HG03139 (cell line): ENCODE measurements around the gene CCDC15.

Source experiments
- ATAC-seq: cut with Tn5 transposase; IDR thresholded peaks from one replicate; pipeline ENCODE4 v1.9.1; 2021; ENCODE audit not compliant: unreplicated experiment

CCDC15 gene, protein sequence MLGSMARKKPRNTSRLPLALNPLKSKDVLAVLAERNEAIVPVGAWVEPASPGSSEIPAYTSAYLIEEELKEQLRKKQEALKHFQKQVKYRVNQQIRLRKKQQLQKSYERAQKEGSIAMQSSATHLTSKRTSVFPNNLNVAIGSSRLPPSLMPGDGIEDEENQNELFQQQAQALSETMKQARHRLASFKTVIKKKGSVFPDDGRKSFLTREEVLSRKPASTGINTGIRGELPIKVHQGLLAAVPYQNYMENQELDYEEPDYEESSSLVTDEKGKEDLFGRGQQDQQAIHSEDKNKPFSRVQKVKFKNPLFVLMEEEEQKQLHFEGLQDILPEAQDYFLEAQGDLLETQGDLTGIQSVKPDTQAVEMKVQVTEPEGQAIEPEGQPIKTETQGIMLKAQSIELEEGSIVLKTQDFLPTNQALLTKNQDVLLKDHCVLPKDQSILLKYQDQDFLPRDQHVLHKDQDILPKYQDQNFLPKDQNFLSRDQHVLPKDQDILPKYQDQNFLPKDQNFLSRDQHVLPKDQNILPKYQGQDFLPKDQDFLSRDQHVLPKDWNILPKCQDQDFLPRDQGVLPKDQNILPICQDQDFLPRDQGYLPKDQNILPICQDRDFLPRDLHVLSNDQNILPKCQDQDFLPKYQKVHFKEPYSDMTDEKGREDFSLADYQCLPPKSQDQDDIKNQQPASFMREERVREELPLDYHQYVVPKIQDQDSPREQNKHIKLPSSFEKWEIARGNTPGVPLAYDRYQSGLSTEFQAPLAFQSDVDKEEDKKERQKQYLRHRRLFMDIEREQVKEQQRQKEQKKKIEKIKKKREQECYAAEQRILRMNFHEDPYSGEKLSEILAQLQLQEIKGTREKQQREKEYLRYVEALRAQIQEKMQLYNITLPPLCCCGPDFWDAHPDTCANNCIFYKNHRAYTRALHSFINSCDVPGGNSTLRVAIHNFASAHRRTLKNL

GRCh38 chr11:124953753-124954589 lies at the start of gene CCDC15:
Gene CCDC15 (plus strand): TSS chr11:124954202. CDS start chr11:124954733, 531 bp downstream.
- ATAC-seq = peak; percentile 100

DNA sequence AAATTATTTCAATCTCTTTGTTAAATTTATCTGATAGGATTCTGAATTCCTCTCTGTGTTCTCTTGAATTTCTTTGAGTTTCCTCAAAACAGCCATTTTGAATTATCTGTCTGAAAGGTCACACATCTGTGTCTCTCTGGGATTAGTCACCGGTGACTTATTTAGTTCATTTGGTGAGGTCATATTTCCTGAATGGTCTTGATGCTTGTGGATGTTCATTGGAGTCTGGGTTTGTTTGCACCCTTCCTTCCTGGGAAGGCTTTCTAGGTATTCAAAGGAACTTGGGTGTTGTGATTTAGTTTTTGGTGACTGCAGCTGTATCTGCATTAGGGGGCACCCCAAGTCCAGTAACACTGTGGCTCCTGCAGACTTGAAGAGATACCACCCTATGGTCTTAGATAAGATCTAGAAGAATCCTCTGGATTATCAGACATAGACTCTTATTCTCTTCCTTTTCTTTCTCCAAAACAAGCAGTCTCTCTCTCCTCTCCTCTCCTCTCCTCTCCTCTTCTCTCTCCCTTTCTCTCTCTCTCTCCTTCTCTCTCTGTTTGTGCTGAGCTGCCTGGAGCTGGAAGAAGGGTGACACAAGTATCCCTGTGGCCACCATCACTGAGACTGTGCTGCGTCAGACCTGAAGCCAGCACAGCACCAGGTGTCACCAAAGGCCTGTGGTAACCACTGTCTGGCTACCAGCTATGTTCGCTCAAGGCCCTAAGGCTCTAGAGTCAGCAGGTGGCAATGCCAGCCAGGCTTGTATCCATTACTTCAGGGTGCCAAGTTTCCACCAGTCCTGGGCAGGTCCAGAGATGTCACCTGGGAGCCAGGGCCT lies 38.2 kb upstream of the CCDC15 start:
- no peak for ATAC-seq

GRCh38 chr11:124916370-124916710 lies 37.7 kb upstream of the CCDC15 start:
- ATAC-seq = no peak

GRCh38 chr11:124917115-124917637 lies 36.8 kb upstream of the CCDC15 start:
- ATAC-seq = no peak

- no peak for ATAC-seq
Observed at GRCh38 chr11:124918950-124919349, 35.1 kb upstream of the CCDC15 start, which contains the start of gene HEPN1. Gene HEPN1 (plus strand): TSS chr11:124919250.

- ATAC-seq = no peak
Observed at GRCh38 chr11:124919898-124920297, 34.1 kb upstream of the CCDC15 start.

GRCh38 chr11:124920356-124920755 lies 33.6 kb upstream of the CCDC15 start:
- ATAC-seq = no peak

DNA sequence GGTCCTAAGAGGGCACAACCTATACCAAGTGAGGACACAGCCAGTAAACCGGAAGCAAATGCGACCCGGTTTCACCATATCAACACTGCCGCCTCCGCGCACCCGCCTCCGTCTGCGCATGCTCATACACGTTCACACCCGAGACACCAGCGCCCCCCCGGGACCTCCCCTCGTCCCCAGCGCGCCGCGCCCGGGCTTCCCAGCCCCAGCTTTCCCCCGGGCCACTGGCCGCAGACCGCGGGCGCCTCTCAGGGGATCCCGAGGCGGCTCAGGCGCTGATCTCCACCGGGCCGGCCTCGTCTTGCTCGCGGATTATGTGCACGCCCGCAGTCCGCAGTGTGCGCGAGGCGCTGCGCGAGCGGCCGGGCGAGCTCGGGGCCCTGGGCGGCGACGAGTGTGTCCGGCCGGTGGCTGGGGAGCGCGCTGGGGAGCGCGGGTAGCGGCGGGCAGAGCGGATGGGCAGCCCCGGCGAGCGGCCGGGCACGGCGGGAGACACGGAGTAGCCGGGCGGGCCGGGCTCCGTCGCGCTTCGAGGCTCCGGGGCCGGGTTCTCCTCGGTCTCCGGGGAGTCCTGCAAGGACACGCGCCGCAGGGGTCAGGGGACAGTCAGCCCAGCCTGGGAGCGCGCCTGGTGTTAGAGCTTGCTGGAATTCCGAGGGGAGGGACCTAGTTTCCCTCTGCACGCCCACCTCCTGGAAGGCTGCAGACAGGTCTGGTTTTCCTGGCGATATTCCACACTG lies 33.0 kb upstream of the CCDC15 start:
- ATAC-seq = peak; percentile 58

DNA sequence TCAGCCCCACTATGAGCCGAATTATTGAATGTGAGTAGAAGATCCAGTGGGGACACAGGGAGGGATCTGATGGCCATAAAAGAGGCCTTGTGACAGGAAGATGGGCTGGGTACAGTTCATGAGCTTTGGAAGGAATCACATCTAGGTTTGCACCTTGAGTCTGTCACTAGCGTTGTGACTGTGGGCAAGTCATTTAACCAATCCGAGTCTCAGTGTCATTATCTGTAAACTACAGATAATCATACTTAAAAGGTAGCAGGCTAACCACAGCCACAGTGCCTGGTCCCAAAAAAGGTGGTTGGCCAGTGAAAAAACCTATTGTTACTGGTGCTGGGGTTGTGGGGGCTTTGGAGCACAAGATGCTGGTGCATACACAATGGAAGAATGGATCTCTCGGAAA lies 31.2 kb upstream of the CCDC15 start:
- no peak for ATAC-seq

GRCh38 chr11:124923296-124923695 lies 30.7 kb upstream of the CCDC15 start:
- ATAC-seq = no peak

DNA sequence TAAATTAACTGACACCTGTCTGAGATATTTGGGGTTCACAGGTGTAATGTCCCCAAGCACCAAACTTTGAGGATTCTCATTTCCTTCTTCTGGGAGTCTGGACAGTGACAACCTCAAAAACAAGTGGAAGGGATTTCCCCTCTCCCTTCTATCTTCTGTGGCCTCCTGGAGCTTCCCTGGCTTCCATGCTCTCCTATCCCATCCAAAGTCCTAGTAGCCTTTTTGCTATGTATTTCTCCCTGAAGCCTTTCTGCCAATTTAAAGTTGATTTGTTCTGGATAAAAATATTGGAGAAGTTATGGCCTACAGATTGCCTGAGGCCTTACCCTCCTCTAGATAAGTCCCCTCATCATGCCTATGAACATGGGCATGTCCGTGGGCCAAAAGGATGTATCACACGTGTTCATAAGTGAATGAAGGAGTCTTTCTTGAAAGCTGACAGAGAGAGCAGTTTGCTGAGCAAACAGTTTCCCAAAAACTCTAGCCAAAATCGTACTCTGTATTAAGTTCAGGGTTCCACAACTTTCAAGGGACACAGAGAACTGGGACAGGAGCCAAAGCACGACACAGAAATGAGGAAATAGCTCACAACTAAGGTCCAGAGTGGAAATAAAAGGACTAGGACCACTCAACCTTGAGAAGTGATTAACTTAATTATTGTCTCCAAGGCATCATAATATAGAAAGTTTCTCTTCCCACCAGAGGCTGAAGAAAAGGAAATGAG lies 24.9 kb upstream of the CCDC15 start:
- no peak for ATAC-seq

GRCh38 chr11:124930799-124931198 lies 23.2 kb upstream of the CCDC15 start:
- ATAC-seq = no peak

DNA sequence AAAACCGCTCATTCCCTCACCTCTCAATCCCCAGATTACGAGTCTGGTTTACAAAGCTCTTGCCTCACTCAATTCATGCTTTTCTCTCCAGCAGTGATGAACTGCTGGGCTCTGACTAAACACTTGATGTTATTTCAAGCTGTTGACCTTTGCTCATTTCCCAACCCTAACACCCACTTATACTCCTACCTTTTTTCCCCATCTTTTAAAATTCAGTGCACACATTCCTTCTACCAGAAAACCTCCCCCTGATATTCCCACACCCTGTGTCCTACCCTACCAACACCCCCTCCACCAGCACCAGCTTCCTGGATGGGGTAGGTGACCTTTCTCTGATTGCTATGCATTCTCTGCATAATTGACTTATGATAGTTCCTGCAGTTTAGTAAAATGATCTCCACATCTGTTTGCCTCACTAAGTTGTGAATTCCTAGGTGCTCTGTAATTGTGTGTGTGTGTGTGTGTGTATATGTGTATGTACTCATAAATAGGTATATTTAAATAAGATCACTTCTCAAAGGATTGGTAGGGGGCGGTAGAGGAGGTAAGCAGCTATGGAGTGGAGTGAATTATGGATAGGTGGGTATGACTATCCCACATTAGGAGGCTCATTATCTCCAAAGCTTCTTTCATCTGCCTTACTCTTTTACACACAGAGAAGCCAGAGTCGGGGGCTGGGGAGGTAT lies 19.0 kb upstream of the CCDC15 start:
- ATAC-seq = no peak

- no peak for ATAC-seq
Observed at GRCh38 chr11:124935548-124936514, 18.2 kb upstream of the CCDC15 start, which contains the start of gene HEPACAM. Gene HEPACAM (minus strand): TSS chr11:124936047. CDS start chr11:124936006, 41 bp downstream.

DNA sequence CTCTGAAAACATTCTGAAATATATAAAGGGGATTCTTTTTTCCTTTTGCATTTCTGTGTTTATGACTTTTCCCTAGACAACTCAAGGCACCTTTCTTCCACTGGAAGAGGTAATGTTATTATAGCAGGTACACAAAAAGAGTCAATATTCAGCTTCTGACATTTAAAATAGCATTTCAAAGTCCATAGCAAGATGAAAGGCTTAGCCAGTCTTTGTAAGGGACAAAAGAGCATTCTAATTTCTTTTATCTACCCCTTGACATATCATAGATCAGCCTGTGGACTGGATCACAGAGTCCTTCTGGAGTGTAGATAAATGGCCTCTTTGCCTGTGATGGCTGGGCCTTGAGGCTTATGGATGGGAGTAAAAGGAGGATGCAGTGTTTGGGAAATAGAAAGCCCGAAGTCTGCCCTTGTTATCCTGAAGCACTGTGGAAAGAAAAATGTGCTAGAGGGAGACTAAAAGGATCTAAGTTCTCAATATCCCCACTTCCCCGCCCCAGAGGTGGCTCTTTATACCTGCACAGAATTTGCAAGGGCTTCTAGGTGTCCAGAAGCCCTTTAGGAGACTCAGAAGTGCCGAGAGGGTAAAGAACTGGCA lies 16.6 kb upstream of the CCDC15 start:
- ATAC-seq = no peak

GRCh38 chr11:124938206-124938765 lies 15.7 kb upstream of the CCDC15 start:
- no peak for ATAC-seq
